HepG2 (cell line): ENCODE measurements around the gene P3R3URF. TPM values are rescaled to one million over a fixed set of nuclear protein-coding genes. Genes with fewer than 3 reads are reported as not detected.

Experiments
- AKAP8 ChIP-seq: sonication (generic); formaldehyde crosslinking; IDR thresholded peaks from 2 replicates; pipeline ENCODE4 v1.5.1; 2020; ENCODE audit warnings: mild to moderate bottlenecking, missing genetic modification reagents
- BORCS8-MEF2B ChIP-seq: sonication (generic); formaldehyde crosslinking; IDR thresholded peaks from 2 replicates; pipeline ENCODE4 v1.8.0; 2022; ENCODE audit warnings: mild to moderate bottlenecking, missing genetic modification reagents
- GFI1 ChIP-seq: sonication (generic); formaldehyde crosslinking; IDR thresholded peaks from 2 replicates; pipeline ENCODE4 v1.5.0; 2020; ENCODE audit warnings: missing genetic modification reagents, mild to moderate bottlenecking, borderline replicate concordance
- JDP2 ChIP-seq: sonication (generic); formaldehyde crosslinking; IDR thresholded peaks from 2 replicates; pipeline ENCODE4 v1.8.1; 2022; ENCODE audit warnings: missing genetic modification reagents, borderline replicate concordance
- LCORL ChIP-seq, 2 experiments: fragments of 450-650 bp in 1 of 2; sonication (generic) in 1 of 2; formaldehyde crosslinking in 1 of 2; IDR thresholded peaks; 2 replicates each; pipeline versions ENCODE4 v1.5.0 to v1.6.1; 2017 to 2020; ENCODE audit warnings: antibody characterized with exemption in 1 of 2, missing genetic modification reagents in 1 of 2
- NFKB2 ChIP-seq: sonication (generic); formaldehyde crosslinking; IDR thresholded peaks from 2 replicates; pipeline ENCODE4 v1.4.0; 2020; ENCODE audit warnings: missing genetic modification reagents, borderline replicate concordance
- NR1H2 ChIP-seq: sonication (generic); formaldehyde crosslinking; IDR thresholded peaks from 2 replicates; pipeline ENCODE4 v1.8.1; 2022; ENCODE audit warnings: low read depth, missing genetic modification reagents, borderline replicate concordance
- NR2F2 ChIP-seq: IDR thresholded peaks from 2 replicates; pipeline ENCODE4 v1.6.1; 2012; ENCODE audit warnings: low read depth, inconsistent platforms, borderline replicate concordance
- NR2F6 ChIP-seq, 2 experiments: IDR thresholded peaks; 2 replicates each; pipeline ENCODE4 v1.6.1; 2016; ENCODE audit warnings: antibody characterized with exemption in 1 of 2, mild to moderate bottlenecking in 1 of 2
- SP140L ChIP-seq: sonication (generic); formaldehyde crosslinking; IDR thresholded peaks from 2 replicates; pipeline ENCODE4 v1.4.0; 2020; ENCODE audit warnings: missing genetic modification reagents, borderline replicate concordance
- TBX2 ChIP-seq: sonication (generic); formaldehyde crosslinking; IDR thresholded peaks from 2 replicates; pipeline ENCODE4 v1.5.0; 2020; ENCODE audit warnings: missing genetic modification reagents, mild to moderate bottlenecking, borderline replicate concordance
- TMF1 ChIP-seq: sonication (generic); formaldehyde crosslinking; IDR thresholded peaks from 2 replicates; pipeline ENCODE4 v1.8.1; 2022; ENCODE audit warnings: low read depth, missing genetic modification reagents
- ZBTB3 ChIP-seq: sonication (generic); formaldehyde crosslinking; IDR thresholded peaks from 2 replicates; pipeline ENCODE4 v1.4.0; 2020; ENCODE audit warnings: low read depth, mild to moderate bottlenecking, moderate library complexity, missing genetic modification reagents, borderline replicate concordance
- ZNF263 ChIP-seq: sonication (generic); formaldehyde crosslinking; IDR thresholded peaks from 2 replicates; pipeline ENCODE4 v1.4.0; 2020; ENCODE audit warnings: missing genetic modification reagents
- ZNF264 ChIP-seq: sonication (generic); formaldehyde crosslinking; IDR thresholded peaks from 2 replicates; pipeline ENCODE4 v1.4.0; 2020; ENCODE audit warnings: missing genetic modification reagents
- ZNF383 ChIP-seq: sonication (generic); formaldehyde crosslinking; IDR thresholded peaks from 2 replicates; pipeline ENCODE4 v1.4.0; 2020; ENCODE audit warnings: missing genetic modification reagents, mild to moderate bottlenecking, borderline replicate concordance
- ZNF431 ChIP-seq: sonication (generic); formaldehyde crosslinking; IDR thresholded peaks from 2 replicates; pipeline ENCODE4 v1.9.0; 2022; ENCODE audit warnings: missing genetic modification reagents, low read depth, mild to moderate bottlenecking, borderline replicate concordance
- ZNF557 ChIP-seq: sonication (generic); formaldehyde crosslinking; IDR thresholded peaks from 2 replicates; pipeline ENCODE4 v1.4.0; 2020; ENCODE audit warnings: missing genetic modification reagents
- ZNF589 ChIP-seq: sonication (generic); formaldehyde crosslinking; conservative IDR thresholded peaks from 2 replicates; pipeline ENCODE4 v1.8.0; 2022; ENCODE audit warnings: mild to moderate bottlenecking, moderate library complexity, missing genetic modification reagents
- ZNF605 ChIP-seq: sonication (generic); formaldehyde crosslinking; IDR thresholded peaks from 2 replicates; pipeline ENCODE4 v1.8.0; 2022; ENCODE audit warnings: mild to moderate bottlenecking, missing genetic modification reagents
- ZNF816 ChIP-seq: sonication (generic); formaldehyde crosslinking; IDR thresholded peaks from 2 replicates; pipeline ENCODE4 v1.8.0; 2022; ENCODE audit warnings: missing genetic modification reagents, mild to moderate bottlenecking, borderline replicate concordance
- ZSCAN25 ChIP-seq: sonication (generic); formaldehyde crosslinking; IDR thresholded peaks from 2 replicates; pipeline ENCODE4 v1.8.0; 2022; ENCODE audit warnings: mild to moderate bottlenecking, missing genetic modification reagents
- polyA plus RNA-seq, 8 experiments: library from polyadenylated mRNA; depleted of rRNA in 3 of 8; stranded (reverse) in 7 of 8; unstranded in 1 of 8; fragments of >200 nt; fragmentation: Illumina TruSeq in 4 of 8; extraction: Trizol in 4 of 8; gene quantifications; 2 replicates each; pipeline versions ENCODE4 v1.2.1 to v1.2.3, GENCODE V29; 2011 to 2016; ENCODE audit warnings: low read depth in 4 of 8, missing spikeins in 1 of 8, mixed read lengths in 1 of 8; ENCODE audit not compliant: insufficient read depth in 1 of 8
- total RNA-seq, 5 experiments: library from RNA; depleted of rRNA; stranded (reverse); fragments of >200 nt; fragmentation: Illumina TruSeq; extraction: Trizol; gene quantifications; 2 replicates each; pipeline ENCODE4 v1.2.3, GENCODE V29; 2016; ENCODE audit warnings: low read depth in 1 of 5
- TF ChIP-seq, protein P1 (sequence below): sonication (generic); formaldehyde crosslinking; IDR thresholded peaks from 2 replicates; pipeline ENCODE4 v1.5.1; 2020; ENCODE audit warnings: missing genetic modification reagents, mild to moderate bottlenecking, borderline replicate concordance
- TF ChIP-seq, protein P2 (sequence below): sonication (generic); formaldehyde crosslinking; conservative IDR thresholded peaks from 2 replicates; pipeline ENCODE4 v1.8.0; 2022; ENCODE audit warnings: missing genetic modification reagents
- TF ChIP-seq, protein P3 (sequence below): sonication (generic); formaldehyde crosslinking; IDR thresholded peaks from 2 replicates; pipeline ENCODE4 v1.5.1; 2020; ENCODE audit warnings: missing genetic modification reagents, mild to moderate bottlenecking, borderline replicate concordance

Gene P3R3URF
- total and polyA plus RNA-seq, 2 of the 13 experiments (the other 11 are each of a cell fraction or from before 2014, with no cell fraction given): not detected

DNA sequence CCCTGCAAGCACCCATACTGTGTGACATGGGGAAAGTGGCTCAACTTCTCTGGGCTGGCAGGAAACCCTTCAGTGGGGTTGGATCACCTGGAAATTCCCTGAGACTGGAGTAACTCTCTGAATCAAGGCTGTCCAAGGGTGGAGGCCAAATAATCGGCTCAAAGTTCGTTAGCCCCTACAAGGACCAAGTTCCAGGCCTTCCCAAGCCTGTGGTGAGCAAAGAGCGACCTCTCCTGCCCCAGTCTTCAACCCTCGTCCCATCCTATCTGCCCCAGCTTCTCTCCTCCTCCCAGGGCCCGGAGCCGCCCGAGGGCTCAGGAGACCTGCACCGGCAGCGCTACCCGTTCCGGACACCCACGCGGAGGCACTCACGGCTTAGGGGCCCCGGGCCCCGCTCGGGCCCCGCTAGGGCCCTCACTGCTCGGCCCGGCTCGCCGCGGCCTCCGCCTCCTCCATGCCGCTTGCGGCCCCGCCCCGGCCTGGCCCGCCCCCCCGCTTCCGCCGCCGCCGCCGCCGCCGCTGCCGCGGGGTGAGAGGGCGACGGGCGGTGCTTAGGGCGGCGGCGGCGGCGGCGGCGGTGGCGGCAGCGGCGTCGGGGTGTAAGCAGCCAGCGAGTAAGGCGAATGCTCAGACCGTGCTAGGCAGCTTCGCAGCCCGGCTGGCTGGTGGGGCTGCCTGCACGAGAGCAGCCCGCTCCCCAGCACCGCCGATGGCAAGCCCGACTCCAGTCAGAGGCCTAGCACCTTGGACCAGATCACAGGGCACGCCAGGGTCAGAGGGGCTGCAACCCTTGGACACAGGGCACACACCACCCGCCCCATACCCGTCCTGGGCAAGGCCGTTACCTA is 21.9 kb upstream of the P3R3URF start, which contains the start of gene POMGNT1 (continued):
- TF ChIP-seq, protein P1, sequence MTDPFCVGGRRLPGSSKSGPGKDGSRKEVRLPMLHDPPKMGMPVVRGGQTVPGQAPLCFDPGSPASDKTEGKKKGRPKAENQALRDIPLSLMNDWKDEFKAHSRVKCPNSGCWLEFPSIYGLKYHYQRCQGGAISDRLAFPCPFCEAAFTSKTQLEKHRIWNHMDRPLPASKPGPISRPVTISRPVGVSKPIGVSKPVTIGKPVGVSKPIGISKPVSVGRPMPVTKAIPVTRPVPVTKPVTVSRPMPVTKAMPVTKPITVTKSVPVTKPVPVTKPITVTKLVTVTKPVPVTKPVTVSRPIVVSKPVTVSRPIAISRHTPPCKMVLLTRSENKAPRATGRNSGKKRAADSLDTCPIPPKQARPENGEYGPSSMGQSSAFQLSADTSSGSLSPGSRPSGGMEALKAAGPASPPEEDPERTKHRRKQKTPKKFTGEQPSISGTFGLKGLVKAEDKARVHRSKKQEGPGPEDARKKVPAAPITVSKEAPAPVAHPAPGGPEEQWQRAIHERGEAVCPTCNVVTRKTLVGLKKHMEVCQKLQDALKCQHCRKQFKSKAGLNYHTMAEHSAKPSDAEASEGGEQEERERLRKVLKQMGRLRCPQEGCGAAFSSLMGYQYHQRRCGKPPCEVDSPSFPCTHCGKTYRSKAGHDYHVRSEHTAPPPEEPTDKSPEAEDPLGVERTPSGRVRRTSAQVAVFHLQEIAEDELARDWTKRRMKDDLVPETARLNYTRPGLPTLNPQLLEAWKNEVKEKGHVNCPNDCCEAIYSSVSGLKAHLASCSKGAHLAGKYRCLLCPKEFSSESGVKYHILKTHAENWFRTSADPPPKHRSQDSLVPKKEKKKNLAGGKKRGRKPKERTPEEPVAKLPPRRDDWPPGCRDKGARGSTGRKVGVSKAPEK (CRISPR knock-in tag): no peak
- TF ChIP-seq NR2F2: peak; percentile 45; the same call in 1 of the 2 replicates
- no peak for TF ChIP-seq ZNF589 (CRISPR knock-in tag)
- TF ChIP-seq, protein P2, sequence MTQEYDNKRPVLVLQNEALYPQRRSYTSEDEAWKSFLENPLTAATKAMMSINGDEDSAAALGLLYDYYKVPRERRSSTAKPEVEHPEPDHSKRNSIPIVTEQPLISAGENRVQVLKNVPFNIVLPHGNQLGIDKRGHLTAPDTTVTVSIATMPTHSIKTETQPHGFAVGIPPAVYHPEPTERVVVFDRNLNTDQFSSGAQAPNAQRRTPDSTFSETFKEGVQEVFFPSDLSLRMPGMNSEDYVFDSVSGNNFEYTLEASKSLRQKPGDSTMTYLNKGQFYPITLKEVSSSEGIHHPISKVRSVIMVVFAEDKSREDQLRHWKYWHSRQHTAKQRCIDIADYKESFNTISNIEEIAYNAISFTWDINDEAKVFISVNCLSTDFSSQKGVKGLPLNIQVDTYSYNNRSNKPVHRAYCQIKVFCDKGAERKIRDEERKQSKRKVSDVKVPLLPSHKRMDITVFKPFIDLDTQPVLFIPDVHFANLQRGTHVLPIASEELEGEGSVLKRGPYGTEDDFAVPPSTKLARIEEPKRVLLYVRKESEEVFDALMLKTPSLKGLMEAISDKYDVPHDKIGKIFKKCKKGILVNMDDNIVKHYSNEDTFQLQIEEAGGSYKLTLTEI (CRISPR knock-in tag): no peak
- no peak for TF ChIP-seq GFI1 (CRISPR knock-in tag)
- no peak for TF ChIP-seq NFKB2 (CRISPR knock-in tag)
- TF ChIP-seq TBX2 (CRISPR knock-in tag): 0 out of 2 replicates have a peak, but pooled peaks have one; percentile 24
- TF ChIP-seq JDP2 (CRISPR knock-in tag): no peak
- TF ChIP-seq ZSCAN25 (CRISPR knock-in tag): no peak
- TF ChIP-seq ZBTB3 (CRISPR knock-in tag): no peak
- no peak for TF ChIP-seq BORCS8-MEF2B (CRISPR knock-in tag)
- TF ChIP-seq NR2F6 (IDR thresholded peaks at IDR 0.05): peak; percentile 49; the same call in 1 of the 2 replicates
- peak; percentile 62 for TF ChIP-seq NR2F6 (CRISPR knock-in tag; IDR thresholded peaks at IDR 0.05)
- TF ChIP-seq AKAP8 (CRISPR knock-in tag): no peak
- no peak for TF ChIP-seq LCORL (IDR thresholded peaks at IDR 0.05)
- TF ChIP-seq LCORL (CRISPR knock-in tag; IDR thresholded peaks at IDR 0.05): no peak
- TF ChIP-seq SP140L (CRISPR knock-in tag): no peak
- TF ChIP-seq ZNF557 (CRISPR knock-in tag): no peak
- no peak for TF ChIP-seq ZNF383
- no peak for TF ChIP-seq ZNF264
- no peak; the same call in 1 of the 2 replicates for TF ChIP-seq ZNF263 (CRISPR knock-in tag)
- TF ChIP-seq ZNF431: no peak
- peak; percentile 22; the same call in 1 of the 2 replicates for TF ChIP-seq ZNF605 (CRISPR knock-in tag)
- no peak for TF ChIP-seq TMF1 (CRISPR knock-in tag)
- no peak for TF ChIP-seq ZNF816
- TF ChIP-seq NR1H2 (CRISPR knock-in tag): no peak
- TF ChIP-seq, protein P3, sequence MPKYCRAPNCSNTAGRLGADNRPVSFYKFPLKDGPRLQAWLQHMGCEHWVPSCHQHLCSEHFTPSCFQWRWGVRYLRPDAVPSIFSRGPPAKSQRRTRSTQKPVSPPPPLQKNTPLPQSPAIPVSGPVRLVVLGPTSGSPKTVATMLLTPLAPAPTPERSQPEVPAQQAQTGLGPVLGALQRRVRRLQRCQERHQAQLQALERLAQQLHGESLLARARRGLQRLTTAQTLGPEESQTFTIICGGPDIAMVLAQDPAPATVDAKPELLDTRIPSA (CRISPR knock-in tag): no peak
